ENCODE results near the gene MOK.

GRCh38 chr14:102246071-102246470 lies 58.9 kb downstream of the MOK start:
- TF ChIP-seq CTCF (IDR thresholded peaks at IDR 0.05) (no peak), POLR2A (IDR thresholded peaks at IDR 0.05) (no peak)
